ENCODE data around the gene NPIPB8.
"Not testable (repeated sequence)": the region's sequence is repeated elsewhere in the genome, so short reads cannot be mapped to it uniquely, and the experiment has no call there.

Gene NPIPB8

GRCh38 chr16:28603381-28604185 is 34.3 kb upstream of the NPIPB8 start:
- FAIRE-seq (no peak), DNase-seq (ENCODE audit: insufficient read length, low spot score) (no peak)
- TF ChIP-seq CTCF (IDR thresholded peaks at IDR 0.05; ENCODE audit: insufficient read depth, missing control alignments): no peak

GRCh38 chr16:28604186-28604565 is 33.7 kb upstream of the NPIPB8 start:
- FAIRE-seq (no peak), DNase-seq (ENCODE audit: insufficient read length, low spot score) (no peak)
- no peak for TF ChIP-seq CTCF (IDR thresholded peaks at IDR 0.05; ENCODE audit: insufficient read depth, missing control alignments)

GRCh38 chr16:28606291-28607115 is 31.4 kb upstream of the NPIPB8 start:
- DNase-seq (ENCODE audit: insufficient read length, low spot score): no peak
- FAIRE-seq: no peak
- no peak for TF ChIP-seq CTCF (IDR thresholded peaks at IDR 0.05; ENCODE audit: insufficient read depth, missing control alignments)

- DNase-seq (ENCODE audit: insufficient read length, low spot score): no peak
- TF ChIP-seq CTCF (IDR thresholded peaks at IDR 0.05; ENCODE audit: insufficient read depth, missing control alignments): no peak
- FAIRE-seq: no peak
These were observed 30.7 kb upstream of the NPIPB8 start for GRCh38 chr16:28607116-28607623.

- not testable (repeated sequence) for FAIRE-seq
These were observed 30.0 kb upstream of the NPIPB8 start for GRCh38 chr16:28607681-28608495.

GRCh38 chr16:28608496-28608808 is 29.4 kb upstream of the NPIPB8 start:
- not testable (repeated sequence) for FAIRE-seq; DNase-seq (ENCODE audit: insufficient read length, low spot score)

More at GRCh38 chr16:28607681-28608495, 30.0 kb upstream of the NPIPB8 start:
- DNase-seq (ENCODE audit: insufficient read length, low spot score): not testable (repeated sequence)

GRCh38 chr16:28608867-28609596 is 28.8 kb upstream of the NPIPB8 start:
- FAIRE-seq: not testable (repeated sequence)

More at GRCh38 chr16:28608867-28609596, 28.8 kb upstream of the NPIPB8 start:
- not testable (repeated sequence) for DNase-seq (ENCODE audit: insufficient read length, low spot score)
